Measurements from ENCODE around the gene DRG2. TPM values are rescaled to one million over a fixed set of nuclear protein-coding genes. Genes with fewer than 3 reads are reported as not detected.

DRG2 gene
- total and polyA plus RNA-seq, 10 donors: 38.1 to 69.1 (median 49.4) TPM

GRCh38 chr17:18074566-18075272 lies 13.0 kb upstream of the DRG2 start:
- DNase-seq: no peak
- peaks cover 0 to 13% (median 0%) of the 10 kb centered on the region in 7 donors for H3K27me3 ChIP-seq (replicated peaks in 1 of 7)
- TF ChIP-seq POLR2A (IDR thresholded peaks at IDR 0.05): no peak
- TF ChIP-seq CTCF (IDR thresholded peaks at IDR 0.05 in 8 of 11, conservative IDR thresholded peaks at IDR 0.05 in 3 of 11): no peak
- TF ChIP-seq POLR2AphosphoS5 (IDR thresholded peaks at IDR 0.05): no peak
- 83 to 95% (median 84%) methylated on average over 6 of the region's 6 CpGs for WGBS, 5 donors
- no peak overlapping the region for H3K4me3 ChIP-seq
- no peak overlapping the region for H3K27ac ChIP-seq
- H3K9me3 ChIP-seq: no peaks in the 10 kb centered on the region
- intact Hi-C loops (cut with DNase I; ENCODE audit: low total_unique reads): no loop called here
- no peaks in the 10 kb centered on the region for H3K36me3 ChIP-seq
- H3K4me1 ChIP-seq: peaks cover 0 to 9% (median 0%) of the 10 kb centered on the region in 6 donors

- H3K27me3 ChIP-seq (replicated peaks in 1 of 7): peaks cover 0 to 20% (median 0%) of the 10 kb centered on the region in 7 donors
- DNase-seq: no peak
- no peaks in the 10 kb centered on the region for H3K36me3 ChIP-seq
- H3K27ac ChIP-seq: no peak overlapping the region
- intact Hi-C loops (cut with DNase I; ENCODE audit: low total_unique reads): no loop called here
- no peak for TF ChIP-seq POLR2A (IDR thresholded peaks at IDR 0.05)
- no peak for TF ChIP-seq CTCF (IDR thresholded peaks at IDR 0.05 in 8 of 11, conservative IDR thresholded peaks at IDR 0.05 in 3 of 11)
- no peak for TF ChIP-seq POLR2AphosphoS5 (IDR thresholded peaks at IDR 0.05)
- 69 to 83% (median 77%) methylated on average over 7 of the region's 7 CpGs for WGBS, 5 donors
- no peaks in the 10 kb centered on the region for H3K4me1 ChIP-seq
- H3K9me3 ChIP-seq: no peaks in the 10 kb centered on the region
- H3K4me3 ChIP-seq: no peak overlapping the region
Observed at GRCh38 chr17:18076936-18077335, 10.8 kb upstream of the DRG2 start.

- intact Hi-C loops (cut with DNase I; ENCODE audit: low total_unique reads): no loop called here
- WGBS, 5 donors: 75 to 86% (median 84%) methylated on average over 4 of the region's 4 CpGs
Observed at GRCh38 chr17:18079543-18079942, 8.2 kb upstream of the DRG2 start.

More at GRCh38 chr17:18079543-18079942, 8.2 kb upstream of the DRG2 start:
- Histone ChIP-seq H3K4me3 (no peak overlapping the region), H3K36me3 (no peaks in the 10 kb centered on the region), H3K27me3 (replicated peaks in 1 of 7) (peaks cover 0 to 20% (median 0%) of the 10 kb centered on the region in 7 donors), H3K9me3 (no peaks in the 10 kb centered on the region), H3K4me1 (no peaks in the 10 kb centered on the region), H3K27ac (no peak overlapping the region)
- DNase-seq: no peak
- TF ChIP-seq CTCF (IDR thresholded peaks at IDR 0.05 in 8 of 11, conservative IDR thresholded peaks at IDR 0.05 in 3 of 11): no peak
- no peak for TF ChIP-seq POLR2AphosphoS5 (IDR thresholded peaks at IDR 0.05)
- TF ChIP-seq POLR2A (IDR thresholded peaks at IDR 0.05): no peak

All from spleen (tissue), 11 donors.